ENCODE results near the gene VEGFA. TPM values are rescaled to one million over a fixed set of nuclear protein-coding genes. Genes with fewer than 3 reads are reported as not detected.
A peak's percentile ranks its signal among the peaks of the same experiment; 100 is the strongest.

Gene VEGFA
- total RNA-seq, 1 donor from 2014 or later: 29.0 TPM

DNA sequence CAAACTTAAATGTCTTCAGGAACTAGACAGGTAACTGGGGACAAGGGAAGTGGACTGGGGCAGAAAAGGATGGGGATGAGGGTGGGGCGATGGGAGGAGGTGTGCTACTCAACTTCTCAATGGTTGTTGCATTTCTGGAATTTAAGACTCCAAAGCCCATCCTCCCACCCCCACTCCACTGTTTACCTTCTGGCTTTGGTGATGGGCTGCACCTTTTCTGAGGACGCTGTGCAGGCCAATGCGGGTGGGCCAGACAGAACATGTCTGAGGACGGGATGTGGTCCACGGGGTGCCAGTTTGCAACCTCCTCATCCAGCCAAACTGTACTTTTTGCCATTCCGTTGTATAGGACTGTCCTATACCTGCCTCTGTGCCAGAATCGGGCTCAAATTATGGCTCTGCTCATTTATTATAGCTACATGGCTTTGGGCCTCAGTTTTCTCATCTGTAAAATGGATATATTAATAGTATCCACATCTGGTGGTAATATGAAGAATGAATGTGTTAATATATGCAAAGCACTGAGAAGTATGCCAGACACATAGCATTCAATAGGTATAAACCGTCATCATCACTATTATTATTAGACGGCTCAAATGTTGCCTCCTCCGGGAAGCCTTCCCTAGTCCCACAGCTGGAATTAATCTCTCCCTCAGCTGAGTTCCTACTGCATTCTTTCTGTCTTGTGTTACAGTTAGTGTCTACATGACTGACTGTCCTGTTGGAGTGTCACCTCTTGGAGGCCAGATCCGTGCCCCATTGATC, 31.0 kb upstream of the VEGFA start:
- ChIA-PET POLR2A (no interaction called here), CTCF (no interaction called here)
- Mint-ChIP-seq H3K4me1 (peaks cover 5% of the 10 kb centered on the region), H3K27ac (no peak overlapping the region), H3K36me3 (ENCODE audit: low read depth) (no peaks in the 10 kb centered on the region), H3K9me3 (no peaks in the 10 kb centered on the region), H3K4me3 (no peak overlapping the region), H3K27me3 (no peaks in the 10 kb centered on the region)
- ATAC-seq (ENCODE audit: low read depth): no peak
- TF ChIP-seq CTCF (IDR thresholded peaks at IDR 0.05): no peak
- intact Hi-C loops (cut with micrococcal nuclease): no loop called here
- DNase-seq: peak; percentile 6

- Mint-ChIP-seq H3K4me1 (peaks cover 2% of the 10 kb centered on the region), H3K9me3 (no peaks in the 10 kb centered on the region), H3K36me3 (ENCODE audit: low read depth) (no peaks in the 10 kb centered on the region), H3K27ac (no peak overlapping the region), H3K27me3 (peaks cover 5% of the 10 kb centered on the region), H3K4me3 (no peak overlapping the region)
- TF ChIP-seq CTCF (IDR thresholded peaks at IDR 0.05): no peak
- no peak for DNase-seq
- intact Hi-C loops (cut with micrococcal nuclease): no loop called here
- CTCF ChIA-PET: no interaction called here
- POLR2A ChIA-PET: no interaction called here
- ATAC-seq (ENCODE audit: low read depth): no peak
Observed at GRCh38 chr6:43739642-43740091, 30.3 kb upstream of the VEGFA start.

DNA sequence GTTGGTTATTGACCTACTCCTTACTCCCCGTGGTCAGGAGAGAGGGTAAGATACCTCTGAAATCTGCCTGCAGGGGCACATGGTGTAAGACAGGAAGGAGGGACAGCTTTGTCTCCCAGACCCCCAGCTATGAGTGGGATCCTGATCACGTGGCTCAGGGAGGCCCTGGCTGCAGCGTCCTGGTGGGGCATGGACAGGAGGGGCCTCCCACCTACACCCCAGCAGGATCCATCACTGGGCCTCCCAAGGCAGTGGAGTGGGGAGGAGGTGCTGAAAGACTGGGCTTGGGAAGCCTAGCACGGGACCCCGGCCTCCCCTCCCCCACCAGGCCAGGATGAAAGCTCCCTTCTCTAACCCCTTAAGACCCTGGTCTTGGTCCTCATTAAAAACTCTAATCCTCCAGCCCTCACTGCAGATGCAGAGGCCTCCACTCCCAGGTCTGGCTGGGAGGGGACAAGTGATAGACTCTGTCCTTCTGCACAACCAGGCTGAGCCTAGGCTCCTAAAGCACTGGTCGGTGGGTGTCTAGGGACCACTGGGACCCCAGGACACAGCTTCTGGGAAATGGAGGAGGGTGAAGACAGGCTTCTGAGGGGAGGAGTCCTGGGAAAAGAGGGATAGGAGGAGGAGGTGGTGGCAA, 29.6 kb upstream of the VEGFA start:
- ATAC-seq (ENCODE audit: low read depth): no peak
- Mint-ChIP-seq H3K4me3 (no peak overlapping the region), H3K27ac (no peak overlapping the region), H3K27me3 (peaks cover 5% of the 10 kb centered on the region), H3K4me1 (no peaks in the 10 kb centered on the region), H3K9me3 (no peaks in the 10 kb centered on the region), H3K36me3 (ENCODE audit: low read depth) (no peaks in the 10 kb centered on the region)
- ChIA-PET POLR2A (no interaction called here), CTCF (interaction anchor here (0.7 kb wide), 1 partner anchor 340 kb away, joined by 3 read pairs; no protein-coding TSS in a partner anchor)
- DNase-seq: peak; percentile 7
- intact Hi-C loops (cut with micrococcal nuclease): no loop called here
- no peak for TF ChIP-seq CTCF (IDR thresholded peaks at IDR 0.05)

- H3K4me3 Mint-ChIP-seq: no peak overlapping the region
- no peak for ATAC-seq (ENCODE audit: low read depth)
- intact Hi-C loops (cut with micrococcal nuclease): no loop called here
- peaks cover 8% of the 10 kb centered on the region for H3K27me3 Mint-ChIP-seq
- DNase-seq: peak; percentile 8
- POLR2A ChIA-PET: no interaction called here
- H3K4me1 Mint-ChIP-seq: no peaks in the 10 kb centered on the region
- no peaks in the 10 kb centered on the region for H3K36me3 Mint-ChIP-seq (ENCODE audit: low read depth)
- TF ChIP-seq CTCF (IDR thresholded peaks at IDR 0.05): no peak
- no peaks in the 10 kb centered on the region for H3K9me3 Mint-ChIP-seq
- CTCF ChIA-PET: interaction anchor here (0.7 kb wide), 1 partner anchor 339 kb away, joined by 3 read pairs; no protein-coding TSS in a partner anchor
- H3K27ac Mint-ChIP-seq: no peak overlapping the region
Observed at GRCh38 chr6:43740961-43741764, 28.8 kb upstream of the VEGFA start.

DNA sequence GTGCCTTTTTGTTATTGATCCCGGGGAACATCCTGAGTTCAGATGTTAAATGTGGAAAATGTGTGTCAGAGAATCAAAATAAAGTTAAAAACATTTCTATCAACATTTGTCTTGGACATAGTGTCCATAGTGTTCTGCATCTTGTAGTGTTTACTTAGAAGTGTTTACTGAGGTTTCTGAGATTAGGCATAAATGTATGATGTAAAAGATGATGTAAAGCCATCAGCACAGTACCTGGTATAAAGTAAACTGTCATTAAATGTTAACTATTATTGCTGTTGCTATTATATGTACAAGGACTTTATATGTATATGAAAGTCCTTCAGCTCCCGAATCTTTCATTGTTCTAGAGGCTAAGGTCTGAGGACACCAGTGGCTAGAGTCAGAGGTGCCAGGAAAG, 28.2 kb upstream of the VEGFA start:
- Mint-ChIP-seq H3K36me3 (ENCODE audit: low read depth) (no peaks in the 10 kb centered on the region), H3K4me3 (no peak overlapping the region), H3K27ac (no peak overlapping the region), H3K27me3 (peaks cover 8% of the 10 kb centered on the region), H3K4me1 (no peaks in the 10 kb centered on the region), H3K9me3 (no peaks in the 10 kb centered on the region)
- POLR2A ChIA-PET: no interaction called here
- TF ChIP-seq CTCF (IDR thresholded peaks at IDR 0.05): no peak
- DNase-seq (no peak), ATAC-seq (ENCODE audit: low read depth) (no peak)
- CTCF ChIA-PET: no interaction called here
- intact Hi-C loops (cut with micrococcal nuclease): no loop called here
